Right atrium auricular region (tissue), 2 donors: ENCODE data around the gene RAVER1. TPM values are rescaled to one million over a fixed set of nuclear protein-coding genes. Genes with fewer than 3 reads are reported as not detected.
A peak's percentile ranks its signal among the peaks of the same experiment; 100 is the strongest.

Experiments used
- DNase-seq: peaks from one replicate; pipeline ENCODE4 v3.0.0-alpha.2; 2019; ENCODE audit warnings: low spot score
- H3K27ac ChIP-seq, 2 donors: fragments of 200-600 bp; sonication (generic); 1 replicate in 1 of 2; 2 replicates in 1 of 2; pipeline ENCODE4 v1.5.1; 2016 to 2019
- H3K27me3 ChIP-seq, 2 donors: fragments of 200-600 bp; sonication (generic); one replicate each; pipeline versions ENCODE4 v1.5.1 to v1.6.0; 2017 to 2019
- H3K36me3 ChIP-seq: fragments of 200-600 bp; sonication (generic); one replicate; pipeline ENCODE4 v1.5.1; 2016
- H3K4me1 ChIP-seq, 2 donors: fragments of 200-600 bp; sonication (generic); one replicate each; pipeline versions ENCODE4 v1.5.1 to v1.6.0; 2017 to 2019
- H3K4me3 ChIP-seq, 2 donors: fragments of 200-600 bp; sonication (generic); 1 replicate in 1 of 2; 2 replicates in 1 of 2; pipeline ENCODE4 v1.5.1; 2017 to 2019; ENCODE audit warnings: mild to moderate bottlenecking in 1 of 2, moderate library complexity in 1 of 2
- H3K9me3 ChIP-seq, 2 donors: fragments of 200-600 bp; sonication (generic); one replicate each; pipeline ENCODE4 v1.5.1; 2019
- CTCF ChIP-seq, 2 donors: fragments of 200-600 bp; sonication (generic); IDR thresholded peaks; one replicate each; pipeline ENCODE4 v1.5.1; 2019; ENCODE audit warnings: antibody characterized with exemption in 2 of 2
- total RNA-seq, 2 donors: library from RNA; depleted of rRNA; stranded (reverse); fragments of >200 nt; gene quantifications; one replicate each; pipeline ENCODE4 v1.1.0, GENCODE V29; 2016

The RAVER1 gene
- total RNA-seq, 2 donors from 2014 or later: 14.8 to 24.8 TPM

GRCh38 chr19:10295305-10295846, 38.0 kb downstream of the RAVER1 start:
- no peak for DNase-seq
- TF ChIP-seq CTCF (IDR thresholded peaks at IDR 0.05): no peak
- Histone ChIP-seq H3K27ac (no peak overlapping the region), H3K36me3 (no peaks in the 10 kb centered on the region), H3K27me3 (peaks cover 23 to 43% of the 10 kb centered on the region in 2 donors), H3K4me3 (peak overlapping the region in 1 of 2 donors; percentile 29), H3K9me3 (no peaks in the 10 kb centered on the region), H3K4me1 (peaks cover 0 to 43% of the 10 kb centered on the region in 2 donors)

- Histone ChIP-seq H3K27me3 (peaks cover 24 to 51% of the 10 kb centered on the region in 2 donors), H3K4me3 (no peak overlapping the region), H3K27ac (no peak overlapping the region), H3K9me3 (no peaks in the 10 kb centered on the region), H3K4me1 (peaks cover 0 to 53% of the 10 kb centered on the region in 2 donors), H3K36me3 (no peaks in the 10 kb centered on the region)
- no peak for DNase-seq
- TF ChIP-seq CTCF (IDR thresholded peaks at IDR 0.05): no peak
Observed at GRCh38 chr19:10294368-10294697, 39.0 kb downstream of the RAVER1 start.

GRCh38 chr19:10293637-10294367, 39.5 kb downstream of the RAVER1 start:
- TF ChIP-seq CTCF (IDR thresholded peaks at IDR 0.05): no peak
- Histone ChIP-seq H3K27ac (no peak overlapping the region), H3K36me3 (no peaks in the 10 kb centered on the region), H3K4me3 (no peak overlapping the region), H3K27me3 (peaks cover 29 to 56% of the 10 kb centered on the region in 2 donors), H3K4me1 (peaks cover 0 to 59% of the 10 kb centered on the region in 2 donors), H3K9me3 (no peaks in the 10 kb centered on the region)
- DNase-seq: no peak

GRCh38 chr19:10292789-10293636, 40.3 kb downstream of the RAVER1 start:
- no peaks in the 10 kb centered on the region for H3K36me3 ChIP-seq
- peak overlapping the region; percentile 7 to 41 for H3K4me3 ChIP-seq
- DNase-seq: no peak
- H3K27ac ChIP-seq: no peak overlapping the region
- peaks cover 33 to 62% of the 10 kb centered on the region in 2 donors for H3K27me3 ChIP-seq
- TF ChIP-seq CTCF (IDR thresholded peaks at IDR 0.05): no peak
- H3K9me3 ChIP-seq: no peaks in the 10 kb centered on the region
- H3K4me1 ChIP-seq: peaks cover 0 to 66% of the 10 kb centered on the region in 2 donors

GRCh38 chr19:10292206-10292788, 41.0 kb downstream of the RAVER1 start:
- DNase-seq: no peak
- H3K9me3 ChIP-seq: no peaks in the 10 kb centered on the region
- no peak overlapping the region for H3K27ac ChIP-seq
- H3K4me1 ChIP-seq: peaks cover 0 to 73% of the 10 kb centered on the region in 2 donors
- no peaks in the 10 kb centered on the region for H3K36me3 ChIP-seq
- peaks cover 39 to 65% of the 10 kb centered on the region in 2 donors for H3K27me3 ChIP-seq
- H3K4me3 ChIP-seq: peak overlapping the region; percentile 7 to 41
- TF ChIP-seq CTCF (IDR thresholded peaks at IDR 0.05): no peak
